GM12873 (cell line): ENCODE measurements around the gene CACHD1.

Experiments
- CTCF ChIP-seq: IDR thresholded peaks from 2 replicates; pipeline ENCODE4 v1.5.1; 2012; ENCODE audit warnings: low read depth, mild to moderate bottlenecking, moderate library complexity, low read length, control low read depth; ENCODE audit not compliant: insufficient read depth; ENCODE audit errors: missing control alignments

The CACHD1 gene

GRCh38 chr1:64459743-64460142 lies 10.2 kb upstream of the CACHD1 start:
- no peak for TF ChIP-seq CTCF

DNA sequence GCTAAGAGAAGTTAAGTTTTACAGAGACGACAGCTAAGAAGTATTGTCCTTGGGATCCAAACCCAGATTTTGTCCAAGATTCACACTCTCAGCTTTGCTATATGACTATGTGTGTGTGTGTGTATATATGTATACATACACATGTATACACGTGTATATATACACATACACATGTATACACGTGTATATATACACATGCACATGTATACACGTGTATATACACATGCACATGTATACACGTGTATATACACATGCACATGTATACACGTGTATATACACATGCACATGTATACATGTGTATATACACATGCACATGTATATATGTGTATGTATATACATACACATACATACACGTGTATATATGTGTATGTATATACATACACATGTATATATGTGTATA lies 3.9 kb upstream of the CACHD1 start:
- no peak for TF ChIP-seq CTCF

DNA sequence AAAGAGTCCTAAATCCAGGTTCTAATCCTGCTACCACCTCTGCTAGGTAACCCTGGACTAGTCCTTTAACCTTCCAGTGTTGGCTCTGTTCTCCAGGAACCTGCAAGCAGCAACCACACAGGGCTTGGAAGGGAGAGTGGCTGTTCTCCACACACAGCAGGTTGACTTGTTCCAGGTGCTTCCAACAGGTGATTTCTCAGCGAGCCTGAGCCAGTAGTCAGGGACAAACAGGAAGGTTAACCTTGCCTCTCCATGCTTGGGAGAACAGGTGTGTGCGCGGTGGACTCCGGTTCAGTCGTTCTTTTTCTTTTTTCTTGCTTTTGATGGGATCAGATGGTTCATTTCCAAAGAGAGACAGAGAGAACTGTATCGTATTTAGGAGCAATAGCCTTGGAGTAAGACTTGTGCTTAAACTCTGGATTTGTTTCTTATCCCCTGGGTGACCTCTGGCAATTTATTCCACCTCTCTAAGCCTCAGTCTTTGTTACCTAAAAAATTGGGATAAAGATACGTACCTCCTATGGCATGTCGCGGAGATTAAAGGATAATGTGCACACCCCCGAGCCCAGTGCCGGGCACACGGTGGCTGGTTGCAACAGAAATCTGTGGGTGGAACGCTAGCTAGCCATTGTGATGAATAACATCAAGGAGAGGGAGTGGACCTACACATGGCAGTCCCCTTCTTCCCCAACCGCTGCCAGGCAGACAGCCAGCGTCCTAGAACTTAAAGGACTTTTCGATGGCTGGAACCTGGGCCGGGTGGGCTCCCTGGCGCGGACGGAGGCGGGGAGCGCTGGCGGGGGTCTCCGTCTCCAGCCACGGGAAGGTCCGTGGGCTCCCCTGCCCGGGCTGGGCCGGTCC lies 583 bp upstream of the CACHD1 start:
- no peak for TF ChIP-seq CTCF

GRCh38 chr1:64470665-64471217 lies 812 bp downstream of the CACHD1 start:
- no peak for TF ChIP-seq CTCF

DNA sequence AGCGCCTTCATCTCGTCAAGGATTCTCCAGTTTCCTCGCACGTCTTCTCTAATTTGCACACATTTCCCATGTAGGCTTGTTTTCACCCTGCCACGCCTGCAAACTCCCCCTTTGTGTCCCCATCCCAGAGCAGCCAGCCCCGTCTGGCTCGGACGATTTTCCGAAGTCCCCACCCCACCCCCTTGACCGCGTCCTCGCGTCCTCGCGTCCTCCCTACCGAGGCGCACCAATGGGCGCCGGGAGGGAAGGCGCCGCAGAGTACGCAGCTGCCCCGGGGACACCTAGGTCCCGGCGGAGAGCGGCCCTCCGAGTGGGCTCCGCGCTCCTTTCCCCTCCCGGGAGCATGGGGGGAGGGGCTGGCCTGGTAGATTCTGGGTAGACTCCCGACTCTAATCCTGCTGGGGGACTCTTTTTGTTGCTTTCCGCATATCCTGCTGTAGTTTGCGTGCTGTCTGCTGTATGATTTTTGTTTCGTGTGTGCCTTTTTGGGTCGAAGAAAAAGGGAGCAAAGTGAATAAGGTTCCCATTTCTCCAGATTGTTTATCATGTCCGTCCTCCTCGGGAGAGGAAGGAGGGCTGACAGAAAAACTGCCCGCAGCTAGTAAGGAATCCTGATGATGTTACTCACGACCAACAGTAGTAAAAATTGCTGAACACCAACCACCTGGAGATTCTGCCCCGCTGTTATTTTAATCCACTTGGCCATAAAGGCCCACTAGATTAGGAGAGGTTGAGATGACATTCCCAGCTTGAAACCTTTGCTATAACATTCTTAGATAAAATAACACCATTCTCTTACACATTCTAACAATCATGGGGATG lies 1.5 kb downstream of the CACHD1 start:
- TF ChIP-seq CTCF = no peak

DNA sequence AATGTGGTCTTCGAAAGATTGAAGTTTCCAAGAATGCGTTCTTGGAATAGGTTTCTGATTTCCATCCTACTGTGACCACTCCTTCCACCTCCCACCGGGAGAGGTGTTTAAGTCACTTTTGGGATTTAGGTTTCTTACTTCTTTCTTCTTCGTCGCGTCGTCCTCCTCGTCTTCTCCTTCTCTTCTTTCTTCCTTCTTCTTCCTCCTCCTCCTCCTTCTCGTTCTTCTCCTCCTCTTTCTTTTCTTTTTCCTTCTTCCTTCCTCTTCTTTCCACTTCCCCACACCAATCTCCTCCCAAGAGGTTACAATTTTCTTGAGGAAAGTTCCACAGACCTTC lies 2.1 kb downstream of the CACHD1 start:
- TF ChIP-seq CTCF = no peak

GRCh38 chr1:64472805-64473204 lies 2.9 kb downstream of the CACHD1 start:
- no peak for TF ChIP-seq CTCF
